Measurements from ENCODE around the gene NHSL1. TPM values are rescaled to one million over a fixed set of nuclear protein-coding genes. Genes with fewer than 3 reads are reported as not detected.

NHSL1 gene
- polyA plus RNA-seq, 3 donors: 10.1 to 11.6 (median 10.8) TPM

GRCh38 chr6:138498629-138499302 lies 528 bp downstream of the NHSL1 start:
- DNase-seq (ENCODE audit: low read depth in 3 of 3, low spot score in 2 of 3): no peak

GRCh38 chr6:138497286-138497685 lies 2.0 kb downstream of the NHSL1 start:
- no peak for DNase-seq (ENCODE audit: low read depth in 3 of 3, low spot score in 2 of 3)

GRCh38 chr6:138494312-138494711 lies 5.0 kb downstream of the NHSL1 start:
- no peak for DNase-seq (ENCODE audit: low read depth in 3 of 3, low spot score in 2 of 3)

GRCh38 chr6:138493413-138493812 lies 5.9 kb downstream of the NHSL1 start:
- no peak for DNase-seq (ENCODE audit: low read depth in 3 of 3, low spot score in 2 of 3)

- no peak for DNase-seq (ENCODE audit: low read depth in 3 of 3, low spot score in 2 of 3)
Measured at GRCh38 chr6:138492871-138493270, 6.4 kb downstream of the NHSL1 start.

- DNase-seq (ENCODE audit: low read depth in 3 of 3, low spot score in 2 of 3): no peak
Measured at GRCh38 chr6:138492113-138492512, 7.2 kb downstream of the NHSL1 start.

GRCh38 chr6:138491017-138491416 lies 8.3 kb downstream of the NHSL1 start:
- no peak for DNase-seq (ENCODE audit: low read depth in 3 of 3, low spot score in 2 of 3)

GRCh38 chr6:138489846-138490245 lies 9.4 kb downstream of the NHSL1 start:
- DNase-seq (ENCODE audit: low read depth in 3 of 3, low spot score in 2 of 3): no peak

GRCh38 chr6:138487102-138487604 lies 12.1 kb downstream of the NHSL1 start:
- no peak for DNase-seq (ENCODE audit: low read depth in 3 of 3, low spot score in 2 of 3)

- DNase-seq (ENCODE audit: low read depth in 3 of 3, low spot score in 2 of 3): no peak
Measured at GRCh38 chr6:138486249-138487101, 12.8 kb downstream of the NHSL1 start.

- no peak for DNase-seq (ENCODE audit: low read depth in 3 of 3, low spot score in 2 of 3)
Measured at GRCh38 chr6:138485586-138486248, 13.6 kb downstream of the NHSL1 start.

- DNase-seq (ENCODE audit: low read depth in 3 of 3, low spot score in 2 of 3): no peak
Measured at GRCh38 chr6:138485005-138485545, 14.2 kb downstream of the NHSL1 start.

GRCh38 chr6:138484018-138484731 lies 15.1 kb downstream of the NHSL1 start:
- DNase-seq (ENCODE audit: low read depth in 3 of 3, low spot score in 2 of 3): no peak

- DNase-seq (ENCODE audit: low read depth in 3 of 3, low spot score in 2 of 3): no peak
Measured at GRCh38 chr6:138482816-138483215, 16.5 kb downstream of the NHSL1 start.

- no peak for DNase-seq (ENCODE audit: low read depth in 3 of 3, low spot score in 2 of 3)
Measured at GRCh38 chr6:138480279-138480949, 18.9 kb downstream of the NHSL1 start.

GRCh38 chr6:138477913-138478539 lies 21.3 kb downstream of the NHSL1 start:
- no peak for DNase-seq (ENCODE audit: low read depth in 3 of 3, low spot score in 2 of 3)

- DNase-seq (ENCODE audit: low read depth in 3 of 3, low spot score in 2 of 3): no peak
Measured at GRCh38 chr6:138476116-138476515, 23.2 kb downstream of the NHSL1 start.

- no peak for DNase-seq (ENCODE audit: low read depth in 3 of 3, low spot score in 2 of 3)
Measured at GRCh38 chr6:138473144-138473543, 26.1 kb downstream of the NHSL1 start.

- DNase-seq (ENCODE audit: low read depth in 3 of 3, low spot score in 2 of 3): no peak
Measured at GRCh38 chr6:138468320-138469015, 30.8 kb downstream of the NHSL1 start.

Data from right renal cortex interstitium (tissue), 3 donors.